T1000 (cell line): ENCODE results near the gene PRKCD.
A peak's percentile ranks its signal among the peaks of the same experiment; 100 is the strongest.

Experiments
- DNase-seq: peaks from one replicate; lab custom pipeline; 2025; ENCODE audit warnings: mixed read lengths; lab: John Stamatoyannopoulos, UW

Gene PRKCD

GRCh38 chr3:53190659-53191058, 29.6 kb downstream of the PRKCD start:
- no peak for DNase-seq

- DNase-seq, result no peak
Observed at GRCh38 chr3:53191836-53192480, 30.9 kb downstream of the PRKCD start.

DNA sequence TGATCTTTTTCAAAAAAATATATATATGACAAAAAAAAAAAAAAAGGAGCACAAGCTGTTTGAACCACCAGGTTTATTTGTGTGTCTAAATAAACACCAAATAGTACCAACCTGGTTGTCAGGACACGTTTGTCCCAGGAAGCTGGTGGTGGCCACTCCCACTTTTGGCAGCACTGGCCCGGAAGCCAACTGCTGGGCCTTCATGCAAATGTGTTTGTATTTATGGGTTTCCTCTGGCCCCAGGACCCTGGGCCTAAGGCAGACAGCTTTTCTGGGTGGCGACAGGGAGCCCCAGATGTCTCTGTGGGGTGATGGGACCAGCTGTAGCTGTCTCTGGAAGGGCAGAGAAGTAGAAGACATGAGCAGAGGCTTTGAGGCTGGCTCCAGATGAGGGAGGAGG, 31.6 kb downstream of the PRKCD start:
- no peak for DNase-seq

DNA sequence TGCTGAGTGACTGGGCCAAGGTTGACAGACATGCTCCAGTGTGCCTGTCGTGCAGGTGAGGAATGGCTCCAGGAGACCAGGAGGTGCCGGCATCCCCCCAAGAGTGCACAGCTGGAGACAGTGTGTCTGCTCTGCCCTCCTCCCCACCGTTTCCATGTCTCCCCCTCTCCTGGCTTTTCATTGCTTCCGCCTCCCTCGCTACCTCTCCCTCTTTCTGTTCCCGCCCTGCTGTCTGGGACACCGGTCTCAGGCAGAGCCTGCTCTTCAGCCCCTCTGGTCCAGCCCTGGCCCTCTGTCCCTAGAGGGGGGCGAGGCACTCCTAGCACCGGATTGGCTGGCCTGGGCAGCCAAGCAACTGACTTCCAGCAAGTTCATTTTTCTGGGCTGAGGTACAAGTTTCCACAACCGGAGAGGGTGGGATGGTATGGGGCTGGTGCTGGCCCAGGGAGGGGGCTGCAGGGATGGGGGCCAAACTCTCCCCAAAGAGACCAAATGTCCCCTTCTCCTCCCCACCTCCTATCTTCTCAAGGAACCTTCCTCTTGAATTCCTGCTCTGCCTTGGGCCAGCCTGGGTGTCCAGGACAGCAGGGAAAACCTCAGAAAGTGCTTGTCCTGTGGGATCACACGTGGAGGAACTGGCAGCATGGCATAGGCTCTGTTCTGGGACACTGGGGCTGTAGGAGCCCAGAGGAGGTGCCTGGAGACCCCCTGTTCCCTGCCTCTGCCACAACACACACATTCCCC, 32.6 kb downstream of the PRKCD start:
- no peak for DNase-seq

DNA sequence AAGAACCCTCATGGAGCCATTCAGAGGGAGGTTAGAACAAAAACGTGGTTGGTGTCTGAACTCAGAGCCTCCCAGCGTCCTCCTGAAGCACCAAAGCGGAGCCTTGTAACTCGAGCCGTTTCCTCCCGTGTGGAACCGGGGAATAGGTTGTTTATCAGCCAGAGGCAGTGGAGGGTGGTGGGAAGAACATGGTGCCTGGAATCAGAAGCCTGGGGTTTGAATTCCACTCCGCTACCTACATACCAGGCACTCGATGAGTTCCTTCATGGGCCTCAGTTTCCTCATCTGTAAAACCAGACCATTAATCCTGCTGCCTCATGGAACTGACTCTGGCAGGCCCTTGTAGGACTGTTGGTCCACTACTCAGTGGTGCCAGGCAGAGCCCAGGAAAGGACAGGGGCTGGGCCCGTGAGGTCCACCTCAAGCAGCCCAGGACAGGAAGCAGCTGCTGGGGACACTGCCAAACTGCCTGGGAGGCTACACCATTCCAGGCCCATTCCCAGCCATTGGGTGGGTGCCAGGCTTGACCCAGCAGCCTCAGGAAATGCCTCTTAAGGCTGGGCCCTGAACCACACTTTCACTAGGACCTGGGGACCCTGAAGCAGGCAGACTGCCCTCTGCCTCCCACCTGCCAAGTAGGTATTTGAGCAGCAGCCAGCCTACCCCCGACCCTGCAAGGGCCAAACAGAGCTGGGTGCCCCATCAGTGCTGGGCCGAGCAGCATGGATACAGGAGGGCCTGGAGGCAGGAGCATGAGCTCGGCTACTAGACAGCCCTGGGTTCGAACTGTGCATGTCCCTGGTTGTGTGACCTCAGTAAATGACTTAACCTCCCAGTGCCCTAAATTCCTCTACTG, 33.4 kb downstream of the PRKCD start:
- no peak for DNase-seq

- no peak for DNase-seq
Observed at GRCh38 chr3:53195066-53195450, 34.0 kb downstream of the PRKCD start.

DNA sequence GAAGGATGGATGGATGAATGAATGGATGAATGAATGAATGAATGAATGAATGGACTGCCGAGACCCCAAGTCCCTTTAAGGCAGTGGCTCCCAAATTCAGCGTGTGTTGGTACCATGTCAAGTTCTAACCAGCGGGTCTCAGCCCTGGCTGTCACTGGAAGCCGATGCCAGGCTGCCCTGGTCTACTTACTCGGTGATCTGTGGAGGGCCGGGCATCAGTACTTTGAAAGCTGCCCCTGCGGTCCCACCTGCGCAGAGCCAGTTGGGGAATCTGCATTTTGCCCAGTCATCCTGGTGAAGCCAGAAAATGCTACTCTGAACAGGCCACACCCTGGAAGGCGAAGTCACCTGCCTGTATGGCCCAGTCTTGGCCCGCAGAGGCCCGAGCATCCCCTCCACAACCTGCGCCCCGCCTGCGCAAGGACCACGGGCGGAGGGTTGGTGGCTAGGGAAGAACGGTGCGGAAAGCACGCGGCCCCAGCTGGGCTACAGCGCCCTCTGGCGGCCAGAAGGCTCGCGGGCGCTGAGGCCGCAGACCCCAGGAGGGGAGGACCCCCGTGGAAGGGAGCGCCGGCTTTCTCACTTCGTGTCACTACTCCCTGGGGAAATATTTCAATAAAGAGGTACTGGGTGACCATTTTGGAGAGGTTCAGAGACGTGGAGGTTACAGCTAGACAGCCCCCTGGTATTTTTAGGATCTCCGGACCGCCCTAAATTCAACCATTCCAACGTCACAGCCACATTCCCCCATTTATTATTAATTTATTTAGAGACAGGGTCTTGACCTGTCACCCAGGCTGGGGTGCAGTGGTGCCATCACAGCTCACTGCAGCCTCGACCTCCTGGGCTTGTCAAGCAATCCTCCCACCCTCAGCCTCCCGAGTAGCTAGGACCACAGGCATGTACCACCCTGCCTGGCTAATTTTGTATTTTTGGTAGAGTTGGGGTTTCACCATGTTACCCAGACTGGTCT, 34.9 kb downstream of the PRKCD start:
- no peak for DNase-seq

GRCh38 chr3:53196575-53197407, 35.8 kb downstream of the PRKCD start:
- DNase-seq, result peak; percentile 61

DNA sequence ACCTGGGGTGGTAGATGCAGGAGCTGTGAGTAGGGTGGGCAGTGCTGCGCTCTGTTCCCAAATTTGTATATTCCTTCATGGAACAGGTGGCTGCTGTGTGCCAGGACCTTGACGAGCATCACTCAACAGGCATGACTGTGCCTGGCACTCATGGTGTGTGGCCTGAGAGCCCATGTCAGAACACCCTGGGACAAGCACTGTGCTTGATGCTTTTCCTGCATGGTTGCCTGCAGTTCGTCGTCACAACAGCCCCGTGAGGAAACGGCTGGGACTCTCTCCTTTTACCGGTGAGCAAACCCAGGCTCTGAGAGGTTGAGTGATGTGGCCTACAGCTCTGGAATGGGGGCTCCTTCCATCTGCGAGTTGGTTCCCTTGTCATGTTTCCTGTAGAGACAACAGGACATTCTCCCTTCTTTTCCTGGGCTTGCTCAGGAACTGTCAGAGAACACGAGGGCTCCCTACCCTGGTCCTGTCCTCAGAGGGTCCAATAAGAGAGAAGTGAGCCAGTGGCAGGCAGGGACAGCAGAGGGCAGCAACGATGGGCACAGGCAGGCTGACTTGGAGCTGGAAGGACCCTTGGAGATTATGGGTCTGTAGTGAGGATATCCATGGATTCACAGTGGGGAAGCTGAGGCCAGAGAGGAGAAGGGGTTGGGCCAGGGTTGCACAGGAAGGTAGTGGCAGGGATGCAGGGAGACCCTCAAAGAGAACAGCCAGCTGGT, 37.4 kb downstream of the PRKCD start:
- DNase-seq, result no peak

DNA sequence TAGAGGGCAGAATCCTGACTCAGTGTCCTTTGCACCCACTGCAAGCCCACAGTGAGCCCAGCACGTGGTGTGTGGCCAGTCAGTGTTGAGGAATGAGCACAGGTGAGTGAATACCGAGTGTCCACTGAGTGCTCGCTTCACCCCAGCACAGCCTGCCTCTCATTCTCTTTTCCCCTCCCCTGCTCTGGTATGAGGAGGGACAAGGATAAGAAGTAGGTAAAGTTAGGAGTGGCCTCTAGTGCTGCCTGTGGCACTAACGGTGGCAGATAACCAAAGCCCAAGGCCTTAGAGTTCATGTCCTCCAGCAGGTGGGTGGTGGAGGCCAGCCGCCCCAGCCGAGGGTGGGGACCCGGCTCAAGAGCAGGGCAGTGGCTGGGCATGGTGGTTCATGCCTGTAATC, 38.0 kb downstream of the PRKCD start:
- DNase-seq, result no peak

- DNase-seq, result no peak
Observed at GRCh38 chr3:53199834-53200233, 38.8 kb downstream of the PRKCD start.

GRCh38 chr3:53200501-53201498, 39.8 kb downstream of the PRKCD start:
- DNase-seq, result no peak

- DNase-seq, result no peak
Observed at GRCh38 chr3:53202331-53203015, 41.5 kb downstream of the PRKCD start.

DNA sequence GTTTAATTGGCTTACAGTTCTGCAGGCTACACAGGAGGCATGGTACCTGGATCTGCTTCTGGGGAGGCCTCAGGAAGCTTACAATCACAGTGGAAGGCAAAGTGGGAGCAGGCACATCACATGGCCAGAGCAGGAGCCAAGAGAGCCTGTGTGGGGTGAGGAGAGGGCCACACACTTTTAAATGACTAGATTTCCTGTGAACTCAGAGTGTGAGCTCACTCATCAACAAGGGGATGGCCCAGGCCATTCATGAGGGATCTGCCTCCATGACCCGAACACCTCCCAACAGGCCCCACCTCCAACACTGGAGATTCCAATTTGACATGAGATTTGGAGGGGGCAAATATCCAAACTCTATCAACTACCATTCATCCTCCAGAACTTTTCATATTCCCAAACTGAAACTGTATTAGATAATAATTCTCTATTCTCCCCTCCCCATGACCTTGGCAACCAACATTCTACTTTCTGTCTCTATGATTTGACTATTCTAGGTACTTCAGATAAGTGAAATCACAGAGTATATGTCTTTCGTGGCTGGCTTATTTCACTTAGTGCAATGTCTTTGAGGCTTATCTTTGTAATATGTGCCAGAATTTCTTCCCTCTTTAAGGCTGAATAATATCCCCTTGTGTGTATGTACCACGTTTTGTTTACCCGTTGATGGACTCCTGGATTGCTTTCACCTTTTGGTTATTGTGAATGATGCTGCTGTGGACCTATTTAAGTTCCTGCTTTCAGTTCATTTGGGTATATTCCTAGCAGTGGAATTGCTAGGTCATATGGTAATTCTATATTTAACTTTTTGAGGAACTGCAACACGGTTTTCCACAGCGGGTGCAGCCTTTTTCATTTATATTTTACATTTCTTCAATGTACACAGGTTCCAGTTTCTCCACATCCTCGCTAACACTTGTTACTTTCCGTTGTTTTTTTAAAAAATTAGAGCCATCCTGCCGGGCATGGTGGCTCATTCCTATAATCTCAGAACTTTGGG, 51.0 kb downstream of the PRKCD start:
- DNase-seq, result no peak

DNA sequence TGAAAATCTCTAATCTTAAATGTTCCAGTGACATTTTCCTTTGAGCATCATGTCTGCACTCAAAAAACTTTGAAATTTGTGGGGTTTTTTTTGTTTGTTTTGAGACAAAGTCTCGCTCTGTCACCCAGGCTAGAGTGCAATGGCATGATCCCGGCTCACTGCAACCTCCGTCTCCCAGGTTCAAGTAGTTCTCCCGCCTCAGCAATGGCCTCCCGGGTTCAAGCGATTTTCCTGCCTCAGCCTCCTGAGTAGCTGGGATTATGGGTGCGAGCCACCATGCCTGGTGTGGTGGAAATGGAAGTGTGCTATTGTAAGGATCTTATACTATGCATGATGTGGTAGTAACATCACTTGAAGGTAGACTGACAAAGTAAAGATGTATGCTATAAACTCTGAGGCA, 52.3 kb downstream of the PRKCD start:
- no peak for DNase-seq

DNA sequence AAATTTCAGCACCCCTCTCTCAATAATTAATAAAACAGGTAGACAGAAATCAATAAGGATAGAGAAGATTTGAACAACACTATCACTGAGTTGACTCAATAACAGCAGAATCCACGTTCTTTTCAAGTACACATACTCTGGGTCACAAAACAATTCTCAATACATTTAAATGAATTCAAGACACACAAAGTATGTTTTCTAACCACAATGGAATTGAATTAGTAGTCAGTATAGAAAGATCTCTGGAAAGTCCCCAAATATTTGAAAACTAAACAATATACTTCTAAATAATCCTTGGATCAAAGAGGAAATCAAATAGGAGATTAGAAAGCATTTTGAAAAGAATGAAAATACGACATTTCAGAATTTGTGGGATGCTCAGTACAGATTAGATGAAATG, 54.8 kb downstream of the PRKCD start:
- no peak for DNase-seq

GRCh38 chr3:53216723-53217122, 55.7 kb downstream of the PRKCD start:
- DNase-seq, result no peak
